Fibroblast of lung (primary cell): Measurements from ENCODE around the gene VSTM2A. TPM values are rescaled to one million over a fixed set of nuclear protein-coding genes. Genes with fewer than 3 reads are reported as not detected.
"Not testable (repeated sequence)": the region's sequence is repeated elsewhere in the genome, so short reads cannot be mapped to it uniquely, and the experiment has no call there.

Experiments
- DNase-seq, 2 donors: peaks; one replicate each; pipeline versions ENCODE4 v3.0.0 to v3.0.0-alpha.2; 2010; ENCODE audit warnings: low read depth in 2 of 2
- H2AFZ ChIP-seq: 2 replicates; pipeline ENCODE4 v1.5.1; 2012; ENCODE audit warnings: low read length, control low read depth, inconsistent platforms
- H3K27ac ChIP-seq: 2 replicates; pipeline ENCODE4 v1.5.1; 2011; ENCODE audit warnings: low read length, control low read depth; ENCODE audit not compliant: insufficient read depth
- H3K27me3 ChIP-seq: 2 replicates; pipeline ENCODE4 v1.5.1; 2011; ENCODE audit warnings: mild to moderate bottlenecking, low read length; ENCODE audit not compliant: control insufficient read depth, insufficient read depth
- H3K36me3 ChIP-seq: 2 replicates; pipeline ENCODE4 v1.5.1; 2011; ENCODE audit warnings: low read length; ENCODE audit not compliant: control insufficient read depth, insufficient read depth
- H3K4me1 ChIP-seq: 2 replicates; pipeline ENCODE4 v1.5.1; 2011; ENCODE audit warnings: low read length; ENCODE audit not compliant: control insufficient read depth, insufficient read depth; ENCODE audit errors: extremely low read depth
- H3K4me2 ChIP-seq: 2 replicates; pipeline ENCODE4 v1.5.1; 2011; ENCODE audit warnings: low read length, control low read depth; ENCODE audit not compliant: insufficient read depth; ENCODE audit errors: extremely low read depth
- H3K4me3 ChIP-seq, 4 experiments: fragments of 200-600 bp in 1 of 4; sonication (generic) in 1 of 4; replicated peaks in 1 of 4; 2 replicates each; pipeline ENCODE4 v1.5.1; 2011 to 2016; ENCODE audit warnings: low read length in 4 of 4, low read depth in 3 of 4, mild to moderate bottlenecking in 3 of 4, control low read depth in 2 of 4, inconsistent platforms in 1 of 4, mixed read lengths in 1 of 4; ENCODE audit not compliant: insufficient read depth in 1 of 4; ENCODE audit errors: control extremely low read depth in 1 of 4
- H3K79me2 ChIP-seq: 2 replicates; pipeline ENCODE4 v1.5.1; 2012; ENCODE audit warnings: mild to moderate bottlenecking, low read length, inconsistent platforms; ENCODE audit not compliant: control insufficient read depth, insufficient read depth
- H3K9ac ChIP-seq: 2 replicates; pipeline ENCODE4 v1.5.1; 2011; ENCODE audit warnings: mild to moderate bottlenecking, low read length, control low read depth; ENCODE audit not compliant: insufficient read depth
- H3K9me3 ChIP-seq: 2 replicates; pipeline ENCODE4 v1.5.1; 2012; ENCODE audit warnings: low read depth, low read length; ENCODE audit not compliant: control insufficient read depth, insufficient read depth
- H4K20me1 ChIP-seq: 2 replicates; pipeline ENCODE4 v1.5.1; 2011; ENCODE audit warnings: low read length; ENCODE audit not compliant: control insufficient read depth, insufficient read depth; ENCODE audit errors: extremely low read depth
- EZH2 ChIP-seq: IDR thresholded peaks from 2 replicates; pipeline ENCODE4 v1.5.1; 2012; ENCODE audit warnings: low read length, control low read depth, mild to moderate bottlenecking; ENCODE audit errors: missing control alignments
- polyA minus RNA-seq: library from RNA; depleted of rRNA, polyadenylated mRNA; stranded (reverse); fragments of >200 nt; gene quantifications from 2 replicates; pipeline ENCODE4 v1.2.3, GENCODE V29; 2011; ENCODE audit warnings: low replicate concordance
- polyA plus RNA-seq, 2 donors: library from polyadenylated mRNA; depleted of rRNA in 1 of 2; stranded (reverse) in 1 of 2; unstranded in 1 of 2; fragments of >200 nt; gene quantifications; 2 replicates each; pipeline ENCODE4 v1.2.1, GENCODE V29; 2011 to 2012; ENCODE audit warnings: missing spikeins in 1 of 2
- total RNA-seq: library from RNA; depleted of rRNA; stranded (reverse); fragments of >200 nt; gene quantifications from 2 replicates; pipeline ENCODE4 v1.2.1, GENCODE V29; 2014
- TF ChIP-seq, protein P1 (sequence below), 2 donors: IDR thresholded peaks in 1 of 2; conservative IDR thresholded peaks in 1 of 2; 1 replicate in 1 of 2; 2 replicates in 1 of 2; pipeline ENCODE4 v1.5.1; 2011 to 2012; ENCODE audit warnings: low read length in 2 of 2, control low read depth in 1 of 2, inconsistent platforms in 1 of 2, low read depth in 1 of 2, mild to moderate bottlenecking in 1 of 2

The VSTM2A gene, protein sequence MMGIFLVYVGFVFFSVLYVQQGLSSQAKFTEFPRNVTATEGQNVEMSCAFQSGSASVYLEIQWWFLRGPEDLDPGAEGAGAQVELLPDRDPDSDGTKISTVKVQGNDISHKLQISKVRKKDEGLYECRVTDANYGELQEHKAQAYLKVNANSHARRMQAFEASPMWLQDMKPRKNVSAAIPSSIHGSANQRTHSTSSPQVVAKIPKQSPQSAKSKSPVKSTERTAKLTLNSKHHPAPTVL
- total RNA-seq (not detected in 2 replicates), polyA plus RNA-seq (not detected in 2 replicates), polyA minus RNA-seq (not detected in 2 replicates)
- not detected in 2 replicates for polyA plus RNA-seq (2012)

DNA sequence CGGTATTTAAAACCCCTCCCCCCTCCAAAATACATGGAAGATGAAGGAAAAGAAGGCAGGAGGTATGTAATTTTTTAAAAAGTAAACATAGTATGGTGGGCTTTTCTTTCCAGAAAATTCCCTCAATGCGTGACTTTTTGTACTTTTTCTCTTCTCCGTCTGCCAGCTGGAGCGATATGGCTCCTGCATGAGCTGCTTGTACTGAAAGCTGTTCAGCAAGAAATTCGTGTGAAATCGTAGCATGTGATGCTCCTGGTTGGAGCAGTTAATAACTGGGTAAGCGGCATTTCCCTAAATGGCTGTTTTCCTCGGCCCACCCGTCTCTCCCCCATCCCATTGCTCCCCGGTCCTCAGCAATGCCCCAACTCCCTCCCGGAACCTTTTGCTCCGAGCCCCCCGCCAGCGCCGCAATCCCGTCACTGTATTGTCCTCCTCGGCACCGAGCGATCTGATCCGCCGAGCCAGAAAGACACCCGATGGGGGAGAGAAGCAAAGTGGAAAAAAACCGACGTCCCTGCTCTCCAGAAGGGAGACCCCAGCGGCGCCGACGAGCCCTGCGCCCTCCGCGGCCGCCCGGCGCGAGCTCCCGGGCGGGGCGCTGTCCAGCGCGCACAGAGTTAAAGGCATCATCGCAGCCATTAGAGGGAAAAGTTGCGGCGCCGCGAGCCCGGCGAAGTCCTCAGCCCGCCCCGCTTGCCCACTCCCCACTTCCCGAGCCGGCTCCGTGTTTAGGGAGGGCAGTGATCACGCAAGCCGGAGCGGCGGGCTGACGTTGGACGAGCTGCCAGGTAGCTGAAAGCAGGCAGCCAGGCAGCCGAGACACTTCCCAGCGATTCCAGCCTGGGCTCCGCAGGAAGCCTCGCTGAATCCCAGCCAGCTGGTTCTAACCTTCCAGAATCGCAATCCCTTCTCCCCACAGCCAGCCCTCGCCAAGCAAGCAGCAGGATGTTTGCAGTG lies at the start of gene VSTM2A:
TSS of gene VSTM2A (plus strand) at position 707 of the 957 bp plus-strand sequence. CDS start 356 bp downstream, outside the sequence.
- Histone ChIP-seq H3K27ac (no peak within 1 kb of the TSS), H2AFZ (no peak within 1 kb of the TSS), H3K4me1 (no peaks in the 10 kb centered on the region), H3K9ac (no peak within 1 kb of the TSS), H3K36me3 (no peaks in the 10 kb centered on the region), H3K9me3 (no peaks in the 10 kb centered on the region), H3K4me3 (no peak within 1 kb of the TSS), H3K27me3 (peaks cover 20% of the 10 kb centered on the region), H3K4me2 (no peak within 1 kb of the TSS), H3K79me2 (no peaks in the 10 kb centered on the region), H4K20me1 (no peaks in the 10 kb centered on the region)
- peak in 1 of 2 donors; percentile 3 for DNase-seq
- no peak for TF ChIP-seq EZH2
- TF ChIP-seq, protein P1, sequence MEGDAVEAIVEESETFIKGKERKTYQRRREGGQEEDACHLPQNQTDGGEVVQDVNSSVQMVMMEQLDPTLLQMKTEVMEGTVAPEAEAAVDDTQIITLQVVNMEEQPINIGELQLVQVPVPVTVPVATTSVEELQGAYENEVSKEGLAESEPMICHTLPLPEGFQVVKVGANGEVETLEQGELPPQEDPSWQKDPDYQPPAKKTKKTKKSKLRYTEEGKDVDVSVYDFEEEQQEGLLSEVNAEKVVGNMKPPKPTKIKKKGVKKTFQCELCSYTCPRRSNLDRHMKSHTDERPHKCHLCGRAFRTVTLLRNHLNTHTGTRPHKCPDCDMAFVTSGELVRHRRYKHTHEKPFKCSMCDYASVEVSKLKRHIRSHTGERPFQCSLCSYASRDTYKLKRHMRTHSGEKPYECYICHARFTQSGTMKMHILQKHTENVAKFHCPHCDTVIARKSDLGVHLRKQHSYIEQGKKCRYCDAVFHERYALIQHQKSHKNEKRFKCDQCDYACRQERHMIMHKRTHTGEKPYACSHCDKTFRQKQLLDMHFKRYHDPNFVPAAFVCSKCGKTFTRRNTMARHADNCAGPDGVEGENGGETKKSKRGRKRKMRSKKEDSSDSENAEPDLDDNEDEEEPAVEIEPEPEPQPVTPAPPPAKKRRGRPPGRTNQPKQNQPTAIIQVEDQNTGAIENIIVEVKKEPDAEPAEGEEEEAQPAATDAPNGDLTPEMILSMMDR (conservative IDR thresholded peaks at IDR 0.05 in 1 of 2, IDR thresholded peaks at IDR 0.05 in 1 of 2; ENCODE audit: low read depth in 1 of 2, low read length in 2 of 2) = no peak

DNA sequence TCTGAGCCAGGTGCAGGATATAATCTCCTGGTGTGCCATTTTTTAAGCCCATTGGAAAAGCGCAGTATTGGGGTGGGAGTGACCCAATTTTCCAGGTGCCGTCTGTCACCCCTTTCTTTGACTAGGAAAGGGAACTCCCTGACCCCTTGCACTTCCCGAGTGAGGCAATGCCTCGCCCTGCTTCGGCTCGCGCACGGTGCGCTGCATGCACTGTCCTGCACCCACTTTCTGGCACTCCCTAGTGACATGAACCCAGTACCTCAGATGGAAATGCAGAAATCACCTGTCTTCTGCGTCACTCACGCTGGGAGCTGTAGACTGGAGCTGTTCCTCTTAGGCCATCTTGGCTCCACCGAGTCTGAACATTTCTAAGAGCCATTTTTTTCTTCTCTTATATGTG lies 37.6 kb upstream of the VSTM2A start:
- H3K4me3 ChIP-seq, H3K4me2 ChIP-seq, H3K27ac ChIP-seq, H3K27me3 ChIP-seq, DNase-seq, H2AFZ ChIP-seq, H4K20me1 ChIP-seq, H3K4me1 ChIP-seq, H3K36me3 ChIP-seq, H3K9me3 ChIP-seq, H3K79me2 ChIP-seq, H3K9ac ChIP-seq: not testable (repeated sequence)

DNA sequence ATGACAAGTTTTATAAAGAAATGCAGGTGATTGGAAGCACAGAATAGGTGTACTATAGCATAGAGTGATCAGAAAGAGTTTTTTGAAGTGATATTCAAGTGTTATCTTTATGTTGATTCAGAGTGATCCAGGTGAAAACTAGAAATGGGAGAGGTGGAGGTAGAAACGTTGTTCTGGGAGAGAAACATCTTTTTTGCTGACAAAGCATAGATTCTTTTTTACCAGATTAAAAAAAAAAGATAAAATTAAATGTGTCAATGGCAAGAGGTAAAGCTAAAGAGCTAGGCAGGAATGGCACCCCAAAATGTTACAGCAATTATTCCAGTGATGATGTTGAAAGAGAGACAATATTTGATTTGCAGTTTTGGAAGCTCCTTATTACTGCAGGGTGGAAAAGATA lies 12.6 kb upstream of the VSTM2A start:
- H3K27me3 ChIP-seq = no peaks in the 10 kb centered on the region
- H3K9ac ChIP-seq = no peak overlapping the region
- no peak overlapping the region for H3K27ac ChIP-seq
- H3K36me3 ChIP-seq = no peaks in the 10 kb centered on the region
- no peak for DNase-seq
- no peak overlapping the region for H3K4me2 ChIP-seq
- no peaks in the 10 kb centered on the region for H4K20me1 ChIP-seq
- TF ChIP-seq, protein P1 (conservative IDR thresholded peaks at IDR 0.05 in 1 of 2, IDR thresholded peaks at IDR 0.05 in 1 of 2; ENCODE audit: low read depth in 1 of 2, low read length in 2 of 2) = no peak
- TF ChIP-seq EZH2 = no peak
- H3K4me1 ChIP-seq = no peaks in the 10 kb centered on the region
- no peak overlapping the region for H2AFZ ChIP-seq
- H3K4me3 ChIP-seq = no peak overlapping the region
- H3K79me2 ChIP-seq = no peaks in the 10 kb centered on the region
- no peaks in the 10 kb centered on the region for H3K9me3 ChIP-seq
